ENCODE results near the gene COL5A1.

Gene COL5A1

GRCh38 chr9:134662143-134662876, 20.7 kb downstream of the COL5A1 start:
- no peak overlapping the region for H3K27ac ChIP-seq (replicated peaks)
- no peak overlapping the region for H3K4me3 ChIP-seq (replicated peaks; ENCODE audit: insufficient read depth, low read length)
- no peak for TF ChIP-seq CTCF (IDR thresholded peaks at IDR 0.05; ENCODE audit: insufficient read depth, low read length)
- DNase-seq (ENCODE audit: low read depth in 1 of 2, low spot score in 1 of 2) = no peak
- no peaks in the 10 kb centered on the region for H3K27me3 ChIP-seq (ENCODE audit: insufficient read depth, poor library complexity, severe bottlenecking)

- H3K27me3 ChIP-seq (ENCODE audit: insufficient read depth, poor library complexity, severe bottlenecking) = no peaks in the 10 kb centered on the region
- no peak overlapping the region for H3K4me3 ChIP-seq (replicated peaks; ENCODE audit: insufficient read depth, low read length)
- H3K27ac ChIP-seq (replicated peaks) = no peak overlapping the region
- TF ChIP-seq REST (IDR thresholded peaks at IDR 0.05; ENCODE audit: insufficient replicate concordance, low read depth) (no peak), CTCF (IDR thresholded peaks at IDR 0.05; ENCODE audit: insufficient read depth, low read length) (no peak), SPI1 (IDR thresholded peaks at IDR 0.05; ENCODE audit: borderline replicate concordance, low read depth) (no peak), POLR2AphosphoS5 (IDR thresholded peaks at IDR 0.05; ENCODE audit: low read depth) (no peak), GABPA (IDR thresholded peaks at IDR 0.05; ENCODE audit: low read depth) (no peak)
- no peak for DNase-seq (ENCODE audit: low read depth in 1 of 2, low spot score in 1 of 2)
Measured at GRCh38 chr9:134663084-134663483, 21.5 kb downstream of the COL5A1 start.

- Histone ChIP-seq H3K27me3 (ENCODE audit: insufficient read depth, poor library complexity, severe bottlenecking) (no peaks in the 10 kb centered on the region), H3K27ac (replicated peaks) (no peak overlapping the region), H3K4me3 (replicated peaks; ENCODE audit: insufficient read depth, low read length) (no peak overlapping the region)
- no peak for DNase-seq (ENCODE audit: low read depth in 1 of 2, low spot score in 1 of 2)
- no peak for TF ChIP-seq GABPA (IDR thresholded peaks at IDR 0.05; ENCODE audit: low read depth)
- TF ChIP-seq CTCF (IDR thresholded peaks at IDR 0.05; ENCODE audit: insufficient read depth, low read length) = no peak
Measured at GRCh38 chr9:134663753-134664415, 22.3 kb downstream of the COL5A1 start.

- Histone ChIP-seq H3K4me3 (replicated peaks; ENCODE audit: insufficient read depth, low read length) (no peak overlapping the region), H3K27me3 (ENCODE audit: insufficient read depth, poor library complexity, severe bottlenecking) (no peaks in the 10 kb centered on the region), H3K27ac (replicated peaks) (no peak overlapping the region)
- no peak for DNase-seq (ENCODE audit: low read depth in 1 of 2, low spot score in 1 of 2)
- TF ChIP-seq SPI1 (IDR thresholded peaks at IDR 0.05; ENCODE audit: borderline replicate concordance, low read depth) (no peak), GABPA (IDR thresholded peaks at IDR 0.05; ENCODE audit: low read depth) (no peak), REST (IDR thresholded peaks at IDR 0.05; ENCODE audit: insufficient replicate concordance, low read depth) (no peak), CTCF (IDR thresholded peaks at IDR 0.05; ENCODE audit: insufficient read depth, low read length) (no peak), POLR2AphosphoS5 (IDR thresholded peaks at IDR 0.05; ENCODE audit: low read depth) (no peak)
Measured at GRCh38 chr9:134664446-134664845, 22.8 kb downstream of the COL5A1 start.

Measured in HL-60 (cell line).